Central memory CD8-positive, alpha-beta T cell (primary cell): ENCODE measurements around the gene GHDC.
"Not testable (repeated sequence)": the region's sequence is repeated elsewhere in the genome, so short reads cannot be mapped to it uniquely, and the experiment has no call there.

Experiments
- ATAC-seq: fragments of 150-1000 bp; cut with Tn5 transposase; replicated peaks from 2 replicates; pipeline ENCODE4 v1.10.0; 2022; ENCODE audit warnings: mild to moderate bottlenecking, moderate FRiP score, moderate number of reproducible peaks; ENCODE audit not compliant: poor library complexity, severe bottlenecking; ENCODE audit errors: extremely low read depth
- DNase-seq, 2 donors: peaks; one replicate each; pipeline ENCODE4 v3.0.0; 2021; ENCODE audit warnings: low spot score in 2 of 2
- H3K27ac Mint-ChIP-seq: one replicate; pipeline ENCODE4 v1.8.0; 2022; ENCODE audit warnings: low read depth, mild to moderate bottlenecking, moderate library complexity, mixed read lengths
- H3K27me3 Mint-ChIP-seq: one replicate; pipeline ENCODE4 v1.8.0; 2022; ENCODE audit warnings: mixed read lengths
- H3K36me3 Mint-ChIP-seq: one replicate; pipeline ENCODE4 v1.8.0; 2022; ENCODE audit warnings: mild to moderate bottlenecking, moderate library complexity, mixed read lengths; ENCODE audit not compliant: insufficient read depth
- H3K4me1 Mint-ChIP-seq: one replicate; pipeline ENCODE4 v1.8.0; 2022; ENCODE audit warnings: mixed read lengths
- H3K4me3 Mint-ChIP-seq: one replicate; pipeline ENCODE4 v1.8.0; 2022; ENCODE audit warnings: mild to moderate bottlenecking, moderate library complexity, mixed read lengths
- H3K9me3 Mint-ChIP-seq: one replicate; pipeline ENCODE4 v1.8.0; 2022; ENCODE audit warnings: mixed read lengths

Gene GHDC, protein sequence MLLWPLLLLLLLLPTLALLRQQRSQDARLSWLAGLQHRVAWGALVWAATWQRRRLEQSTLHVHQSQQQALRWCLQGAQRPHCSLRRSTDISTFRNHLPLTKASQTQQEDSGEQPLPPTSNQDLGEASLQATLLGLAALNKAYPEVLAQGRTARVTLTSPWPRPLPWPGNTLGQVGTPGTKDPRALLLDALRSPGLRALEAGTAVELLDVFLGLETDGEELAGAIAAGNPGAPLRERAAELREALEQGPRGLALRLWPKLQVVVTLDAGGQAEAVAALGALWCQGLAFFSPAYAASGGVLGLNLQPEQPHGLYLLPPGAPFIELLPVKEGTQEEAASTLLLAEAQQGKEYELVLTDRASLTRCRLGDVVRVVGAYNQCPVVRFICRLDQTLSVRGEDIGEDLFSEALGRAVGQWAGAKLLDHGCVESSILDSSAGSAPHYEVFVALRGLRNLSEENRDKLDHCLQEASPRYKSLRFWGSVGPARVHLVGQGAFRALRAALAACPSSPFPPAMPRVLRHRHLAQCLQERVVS

DNA sequence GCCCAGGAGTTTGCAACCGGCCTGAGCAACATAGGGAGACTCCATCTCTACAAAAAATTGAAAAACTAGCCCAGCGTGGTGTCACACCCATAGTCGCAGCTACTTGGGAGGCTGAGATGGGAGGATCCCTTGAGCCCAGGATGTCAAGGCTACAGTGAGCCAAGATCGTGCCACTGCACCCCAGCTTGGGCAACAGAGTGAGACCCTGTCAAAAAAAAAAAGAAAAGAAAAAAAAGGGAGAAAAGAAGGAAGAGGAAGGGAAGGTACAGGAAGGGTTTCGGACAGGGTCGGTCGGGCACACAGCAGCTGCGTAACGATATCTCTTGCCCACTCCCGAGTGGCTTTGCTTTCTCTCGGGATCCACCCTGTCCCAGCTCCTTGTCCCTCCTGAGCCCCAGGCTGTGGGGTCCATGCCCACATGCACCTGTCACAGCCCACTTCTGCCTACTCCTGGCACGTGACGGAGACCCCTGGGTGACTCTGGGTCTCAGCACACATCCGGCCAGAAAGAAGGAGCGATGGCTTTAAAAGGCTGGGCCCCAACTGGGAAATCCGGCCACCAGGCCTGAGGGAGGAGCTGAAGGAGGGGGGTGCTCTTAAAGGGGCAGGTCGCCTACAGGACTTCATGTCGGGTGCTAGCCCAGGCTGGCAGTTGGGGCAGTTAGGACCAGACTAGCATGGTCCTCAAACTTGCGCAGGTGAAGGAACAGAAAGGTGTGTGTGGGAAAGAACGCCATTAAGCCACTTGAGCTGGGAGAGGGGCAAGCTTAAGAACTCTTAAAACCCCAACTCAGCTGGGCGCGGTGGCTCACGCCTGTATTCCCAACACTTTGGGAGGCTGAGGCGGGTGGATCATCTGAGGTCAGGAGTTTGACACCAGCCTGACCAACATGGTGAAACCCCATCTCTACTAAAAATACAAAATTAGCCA is at the start of gene GHDC:
GHDC (minus strand) TSS at position 526 of the 931 bp plus-strand sequence. CDS start 913 bp downstream, outside the sequence.
- ATAC-seq = peak; percentile 97
- H3K4me1 Mint-ChIP-seq = peaks cover 28% of the 10 kb centered on the region
- H3K4me3 Mint-ChIP-seq = peak within 1 kb of the TSS; percentile 99
- peaks cover 12% of the 10 kb centered on the region for H3K36me3 Mint-ChIP-seq
- DNase-seq = peak; percentile 51 to 58
- H3K27ac Mint-ChIP-seq = peak within 1 kb of the TSS; percentile 97
- H3K27me3 Mint-ChIP-seq = no peaks in the 10 kb centered on the region
- H3K9me3 Mint-ChIP-seq = no peaks in the 10 kb centered on the region

DNA sequence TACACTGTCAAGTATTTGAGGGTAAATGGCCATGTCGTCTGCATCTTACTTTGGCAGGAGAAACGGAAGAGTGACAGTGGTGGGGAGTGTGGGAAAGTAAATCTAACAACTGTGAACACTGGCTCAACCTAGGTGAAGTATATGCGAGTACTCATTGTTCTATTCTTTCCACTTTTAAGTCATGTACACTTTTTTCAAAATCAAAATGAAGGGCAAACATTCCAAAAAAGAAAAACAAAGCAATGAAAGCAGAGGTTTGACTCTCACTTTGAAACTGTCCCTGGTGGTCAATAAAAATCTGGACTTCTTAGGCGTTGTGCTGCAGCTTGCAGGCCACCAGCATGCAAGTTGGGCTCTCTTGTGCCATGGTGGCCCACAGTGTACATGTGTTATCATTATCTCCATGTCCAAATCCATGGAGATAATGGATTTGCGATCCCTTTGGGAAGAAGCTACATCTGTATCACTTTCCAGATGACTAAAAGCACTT is 49.2 kb upstream of the GHDC start:
- Mint-ChIP-seq H3K27ac (no peak overlapping the region), H3K36me3 (peaks cover 7% of the 10 kb centered on the region), H3K4me1 (peaks cover 54% of the 10 kb centered on the region), H3K4me3 (no peak overlapping the region), H3K9me3 (no peaks in the 10 kb centered on the region), H3K27me3 (no peaks in the 10 kb centered on the region)
- DNase-seq (no peak), ATAC-seq (no peak)

DNA sequence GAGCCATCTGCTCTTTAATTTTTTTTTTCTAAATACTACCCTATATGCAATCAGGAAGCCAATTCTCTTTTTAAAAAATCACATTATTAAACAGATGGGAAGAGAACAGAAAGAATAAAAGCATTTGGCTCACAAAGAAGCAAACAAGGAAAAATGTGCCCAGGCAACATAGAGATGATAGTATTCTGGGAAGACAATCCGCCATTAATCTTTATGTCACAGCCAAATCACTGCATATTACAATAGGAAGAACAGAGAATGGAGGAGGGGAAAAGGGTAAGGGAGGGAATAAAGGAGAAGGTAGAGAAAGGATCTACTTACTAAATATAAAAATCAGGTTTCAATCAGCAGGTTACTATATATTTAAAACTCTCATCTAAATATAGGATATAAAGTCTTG is 47.6 kb upstream of the GHDC start:
- Mint-ChIP-seq H3K27ac (peak overlapping the region; percentile 51), H3K4me1 (peaks cover 42% of the 10 kb centered on the region), H3K4me3 (no peak overlapping the region), H3K9me3 (no peaks in the 10 kb centered on the region), H3K27me3 (no peaks in the 10 kb centered on the region), H3K36me3 (peaks cover 4% of the 10 kb centered on the region)
- DNase-seq (no peak), ATAC-seq (no peak)

DNA sequence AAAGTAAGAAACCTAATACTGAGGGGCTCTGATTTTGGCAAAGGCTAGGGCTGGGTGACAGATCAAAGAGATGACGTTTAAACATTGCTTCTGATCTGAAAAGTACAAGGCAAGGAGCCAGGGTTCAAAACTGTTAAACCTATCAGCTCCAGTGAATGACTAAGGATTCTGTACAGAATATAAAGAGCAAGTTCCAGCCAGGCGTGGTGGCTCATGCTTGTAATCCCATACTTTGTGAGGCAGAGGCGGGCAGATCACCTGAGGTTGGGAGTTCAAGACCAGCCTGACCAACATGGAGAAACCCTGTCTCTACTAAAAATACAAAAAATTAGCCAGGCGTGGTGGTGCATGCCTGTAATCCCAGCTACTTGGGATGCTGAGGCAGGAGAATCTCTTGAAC is 46.6 kb upstream of the GHDC start:
- H3K36me3 Mint-ChIP-seq, H3K4me3 Mint-ChIP-seq, H3K27me3 Mint-ChIP-seq, H3K9me3 Mint-ChIP-seq, DNase-seq, ATAC-seq: not testable (repeated sequence)
- peaks cover 40% of the 10 kb centered on the region for H3K4me1 Mint-ChIP-seq
- peak overlapping the region; percentile 61 for H3K27ac Mint-ChIP-seq

DNA sequence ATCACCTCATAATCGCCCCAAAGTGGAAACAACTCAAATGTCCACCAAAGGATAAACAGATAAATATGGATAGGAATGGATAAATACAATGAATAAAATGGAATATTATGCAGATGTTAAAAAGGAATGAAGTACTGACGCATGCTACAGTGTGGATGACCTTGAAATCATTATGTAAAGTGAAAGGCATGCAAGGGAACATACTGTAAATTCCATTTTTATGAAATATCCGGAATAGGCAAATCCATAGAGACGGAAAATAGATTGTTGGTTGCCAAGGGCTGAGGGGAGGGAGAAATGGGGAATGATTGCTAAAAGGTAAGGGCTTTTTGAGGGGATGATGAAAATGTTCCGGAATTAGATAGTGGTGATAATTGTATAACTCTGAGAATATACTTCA is 45.9 kb upstream of the GHDC start:
- no peak for ATAC-seq
- Mint-ChIP-seq H3K27ac (peak overlapping the region; percentile 61), H3K36me3 (peaks cover 7% of the 10 kb centered on the region)

DNA sequence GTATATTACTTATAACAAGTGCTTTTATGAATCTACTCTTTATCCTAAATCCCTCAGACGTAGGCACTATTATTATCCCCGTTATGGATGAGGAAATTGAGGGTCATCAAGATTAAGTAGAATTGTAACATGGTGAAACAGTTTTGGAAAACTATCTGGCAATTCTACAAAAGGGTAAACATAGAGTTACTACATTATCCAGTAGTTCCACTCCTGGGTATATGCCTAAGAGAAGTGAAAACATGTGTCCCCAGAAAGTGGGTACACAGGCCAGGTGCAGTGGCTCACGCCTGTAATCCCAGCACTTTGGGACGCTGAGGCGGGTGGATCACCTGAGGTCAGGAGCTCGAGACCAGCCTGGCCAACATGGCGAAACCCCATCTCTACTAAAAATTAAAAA is 45.3 kb upstream of the GHDC start:
- not testable (repeated sequence) for DNase-seq, H3K4me3 Mint-ChIP-seq, ATAC-seq, H3K36me3 Mint-ChIP-seq, H3K27me3 Mint-ChIP-seq, H3K9me3 Mint-ChIP-seq
- H3K27ac Mint-ChIP-seq = peak overlapping the region; percentile 61
- peaks cover 40% of the 10 kb centered on the region for H3K4me1 Mint-ChIP-seq

More for the DNA sequence above, 45.9 kb upstream of the GHDC start:
- no peaks in the 10 kb centered on the region for H3K27me3 Mint-ChIP-seq
- DNase-seq = no peak
- no peak overlapping the region for H3K4me3 Mint-ChIP-seq
- no peaks in the 10 kb centered on the region for H3K9me3 Mint-ChIP-seq
- peaks cover 36% of the 10 kb centered on the region for H3K4me1 Mint-ChIP-seq

DNA sequence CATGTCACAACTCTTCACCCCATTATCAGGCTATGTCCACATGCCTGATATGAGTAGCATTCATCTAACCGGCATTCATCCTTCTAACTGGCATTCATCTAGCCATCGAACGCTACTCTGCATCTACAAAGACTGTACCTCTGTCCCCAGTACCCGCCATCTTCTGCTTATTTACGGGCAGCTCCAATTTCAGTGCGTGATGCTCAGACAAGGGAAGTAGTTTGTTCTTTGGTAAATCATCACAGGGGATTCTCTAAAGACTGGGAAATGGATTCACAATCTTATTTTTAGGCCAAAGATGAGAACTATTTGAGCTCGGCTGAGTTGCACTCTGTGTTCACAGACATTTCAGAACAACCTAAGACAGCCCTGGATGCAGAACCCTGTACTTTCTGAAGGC is 42.5 kb upstream of the GHDC start:
- H3K9me3 Mint-ChIP-seq = no peaks in the 10 kb centered on the region
- peaks cover 5% of the 10 kb centered on the region for H3K36me3 Mint-ChIP-seq
- no peak overlapping the region for H3K27ac Mint-ChIP-seq
- H3K27me3 Mint-ChIP-seq = no peaks in the 10 kb centered on the region
- ATAC-seq (no peak), DNase-seq (no peak)
- no peak overlapping the region for H3K4me3 Mint-ChIP-seq
- H3K4me1 Mint-ChIP-seq = peaks cover 45% of the 10 kb centered on the region

DNA sequence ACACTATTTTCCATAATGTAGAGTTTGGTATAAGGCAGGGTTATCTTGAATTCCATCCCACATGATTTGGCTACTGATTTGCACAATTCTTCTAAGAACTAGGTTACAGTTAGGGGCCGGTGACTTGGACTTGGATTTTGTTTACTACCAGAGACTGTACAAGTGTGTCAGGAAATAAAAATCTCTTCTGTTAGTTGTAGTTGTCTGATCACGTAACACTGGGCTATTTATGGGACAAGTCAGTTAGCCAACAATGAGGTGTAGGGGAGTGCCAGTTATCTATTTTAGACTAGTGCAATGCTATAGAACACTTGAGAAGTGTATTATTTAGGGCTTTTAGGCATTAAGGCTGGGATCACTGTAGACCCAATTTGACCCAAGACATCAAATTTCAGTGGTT is 39.7 kb upstream of the GHDC start:
- no peak for ATAC-seq
- Mint-ChIP-seq H3K4me3 (no peak overlapping the region), H3K27me3 (no peaks in the 10 kb centered on the region), H3K4me1 (peaks cover 40% of the 10 kb centered on the region), H3K36me3 (peaks cover 13% of the 10 kb centered on the region), H3K9me3 (no peaks in the 10 kb centered on the region), H3K27ac (no peak overlapping the region)
- DNase-seq = no peak

DNA sequence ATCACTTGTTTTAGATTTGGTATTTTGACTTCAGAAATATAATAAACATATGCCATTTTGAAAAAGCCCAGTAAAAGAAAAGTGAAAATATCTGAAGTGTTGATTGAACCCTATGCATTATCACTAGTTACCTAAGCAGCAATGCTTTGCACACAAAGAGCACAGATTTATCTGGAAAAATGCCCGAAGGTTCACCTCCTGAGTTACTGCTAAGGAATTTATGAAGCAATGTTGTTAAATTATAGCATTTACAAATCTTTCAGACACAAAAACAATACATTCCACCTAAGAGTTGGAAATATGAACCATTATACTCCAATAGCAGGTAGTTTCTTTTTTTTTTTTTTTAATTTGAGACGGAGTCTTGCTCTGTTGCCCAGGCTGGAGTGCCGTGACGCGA is 38.9 kb upstream of the GHDC start:
- Mint-ChIP-seq H3K4me3 (no peak overlapping the region), H3K4me1 (peaks cover 34% of the 10 kb centered on the region), H3K9me3 (no peaks in the 10 kb centered on the region), H3K36me3 (peaks cover 13% of the 10 kb centered on the region), H3K27me3 (no peaks in the 10 kb centered on the region), H3K27ac (no peak overlapping the region)
- ATAC-seq (no peak), DNase-seq (no peak)

DNA sequence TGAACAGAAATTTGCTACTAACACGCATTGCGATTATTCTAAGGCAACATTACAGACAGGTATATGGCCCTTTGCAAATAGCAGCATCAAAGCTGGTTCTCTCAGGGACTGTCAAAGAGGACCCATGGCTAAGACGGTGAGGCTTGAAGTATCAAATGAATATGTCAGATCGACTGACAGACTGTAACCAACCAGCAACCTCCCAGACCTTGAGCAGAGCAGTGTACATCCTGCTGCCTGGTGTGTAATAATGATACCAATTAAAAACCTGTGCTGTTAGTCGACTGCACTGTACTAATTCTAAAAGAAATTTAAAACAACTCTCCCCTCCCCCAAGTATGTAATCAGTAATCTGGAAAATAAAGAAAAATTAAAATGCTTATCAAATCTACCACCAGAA is 35.9 kb upstream of the GHDC start:
- Mint-ChIP-seq H3K27ac (peak overlapping the region; percentile 59), H3K36me3 (peaks cover 19% of the 10 kb centered on the region), H3K4me3 (no peak overlapping the region), H3K27me3 (no peaks in the 10 kb centered on the region), H3K4me1 (peaks cover 29% of the 10 kb centered on the region), H3K9me3 (no peaks in the 10 kb centered on the region)
- no peak for ATAC-seq
- DNase-seq = no peak

DNA sequence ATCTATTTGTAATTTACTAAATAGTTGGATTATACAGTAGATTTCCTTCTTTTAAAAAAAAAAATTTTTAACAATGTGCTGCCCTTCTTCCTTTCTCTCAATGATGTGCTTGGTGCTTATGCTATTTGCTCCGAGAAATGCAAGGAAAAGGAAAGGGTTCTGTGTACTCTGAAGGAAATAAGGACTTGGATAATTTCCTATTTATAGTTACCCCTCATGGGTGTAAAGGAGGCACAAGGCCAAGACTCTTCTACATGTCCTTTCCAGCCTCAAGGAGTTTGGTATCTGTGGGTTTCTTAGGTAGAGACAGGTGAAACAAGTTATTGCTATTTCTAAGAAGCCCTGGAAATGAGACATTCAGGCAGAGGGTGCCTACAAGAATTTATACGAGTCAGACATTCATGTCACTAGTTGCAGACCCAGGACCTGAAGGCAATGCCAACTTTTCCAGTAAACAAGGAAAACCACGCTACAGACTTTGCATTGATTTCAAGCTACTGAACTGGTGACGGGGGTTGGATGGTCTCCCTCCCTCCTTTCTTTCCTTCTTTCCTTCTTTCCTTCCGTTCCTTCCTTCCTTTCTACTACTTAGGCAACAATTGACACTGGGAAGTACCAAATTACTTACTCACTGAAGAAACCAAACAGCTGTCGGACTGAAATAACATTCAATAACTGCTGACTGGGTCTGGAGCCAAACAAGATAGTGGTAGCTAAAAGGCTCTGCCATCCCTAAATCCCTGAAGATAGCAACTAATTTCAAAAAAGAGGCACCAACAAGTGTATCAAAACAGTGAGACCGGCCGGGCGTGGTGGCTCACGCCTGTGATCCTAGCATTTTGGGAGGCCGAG is 33.8 kb upstream of the GHDC start:
- ATAC-seq (no peak), DNase-seq (no peak)
- H3K27ac Mint-ChIP-seq = no peak overlapping the region

DNA sequence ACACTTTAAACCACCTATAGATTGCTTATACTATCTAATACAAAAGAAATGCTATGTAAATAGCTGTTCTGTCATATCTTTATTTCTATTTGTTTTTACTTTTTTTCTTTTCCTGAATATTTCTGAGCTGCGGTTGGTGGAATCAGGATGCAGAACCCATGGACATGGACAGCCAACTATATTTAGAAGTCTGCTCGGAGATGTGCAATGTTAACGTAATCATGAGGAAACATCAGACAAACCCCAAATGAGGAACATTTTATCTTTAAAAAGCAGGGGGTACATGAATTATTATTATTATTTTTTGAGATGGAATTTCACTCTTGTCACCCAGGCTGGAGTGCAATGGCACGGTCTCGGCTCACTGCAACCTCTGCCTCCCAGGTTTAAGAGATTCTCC is 31.4 kb upstream of the GHDC start:
- Mint-ChIP-seq H3K4me3 (no peak overlapping the region), H3K27ac (no peak overlapping the region), H3K27me3 (no peaks in the 10 kb centered on the region), H3K4me1 (peaks cover 12% of the 10 kb centered on the region), H3K9me3 (no peaks in the 10 kb centered on the region), H3K36me3 (peaks cover 41% of the 10 kb centered on the region)
- DNase-seq (no peak), ATAC-seq (no peak)

More for the DNA sequence above, 33.8 kb upstream of the GHDC start:
- Mint-ChIP-seq H3K36me3 (peaks cover 31% of the 10 kb centered on the region), H3K9me3 (no peaks in the 10 kb centered on the region), H3K4me1 (peaks cover 10% of the 10 kb centered on the region), H3K27me3 (no peaks in the 10 kb centered on the region), H3K4me3 (no peak overlapping the region)
